Activated naive CD8-positive, alpha-beta T cell treated with anti-CD3 and anti-CD28 coated beads, Interleukin-2, amount 50 U/mL, for 16 hours (primary cell): Measurements from ENCODE around the gene PLAC8L1.

Experiments used
- DNase-seq: peaks from one replicate; pipeline ENCODE4 v3.0.0-alpha.2; 2020; ENCODE audit warnings: low read depth, low spot score

PLAC8L1 gene

GRCh38 chr5:146042628-146043279 is 62.6 kb downstream of the PLAC8L1 start:
- no peak for DNase-seq

DNA sequence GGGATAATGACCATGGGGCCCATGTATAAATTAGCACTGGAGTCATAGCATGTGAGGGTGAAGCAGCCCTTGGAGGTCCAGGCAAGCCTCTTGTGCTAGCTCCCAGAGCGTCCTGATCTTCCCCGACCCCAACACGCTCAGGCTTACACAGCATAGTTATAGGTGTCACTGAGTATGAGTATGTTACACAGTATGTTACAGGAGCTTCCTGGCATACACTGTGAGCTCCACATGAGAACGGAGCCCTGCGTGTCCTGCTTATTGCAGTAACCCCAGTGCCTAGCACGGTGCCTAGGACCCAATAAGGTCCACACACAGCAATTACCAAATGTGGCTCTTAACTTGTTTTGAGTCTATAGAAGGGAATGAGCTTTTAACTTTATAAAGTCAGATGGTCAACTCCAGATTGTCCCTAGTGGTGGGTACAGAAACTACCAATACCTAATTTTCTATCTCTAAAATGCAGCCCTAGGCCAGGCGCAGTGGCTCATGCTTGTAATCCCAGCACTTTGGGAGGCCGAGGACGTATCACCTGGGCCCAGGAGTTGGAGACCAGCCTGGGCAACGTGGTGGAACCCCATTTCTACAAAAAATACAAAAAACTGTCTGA is 64.1 kb downstream of the PLAC8L1 start:
- no peak for DNase-seq

- no peak for DNase-seq
Observed at GRCh38 chr5:146040527-146040926, 64.8 kb downstream of the PLAC8L1 start.

GRCh38 chr5:146039420-146039819 is 66.0 kb downstream of the PLAC8L1 start:
- no peak for DNase-seq

DNA sequence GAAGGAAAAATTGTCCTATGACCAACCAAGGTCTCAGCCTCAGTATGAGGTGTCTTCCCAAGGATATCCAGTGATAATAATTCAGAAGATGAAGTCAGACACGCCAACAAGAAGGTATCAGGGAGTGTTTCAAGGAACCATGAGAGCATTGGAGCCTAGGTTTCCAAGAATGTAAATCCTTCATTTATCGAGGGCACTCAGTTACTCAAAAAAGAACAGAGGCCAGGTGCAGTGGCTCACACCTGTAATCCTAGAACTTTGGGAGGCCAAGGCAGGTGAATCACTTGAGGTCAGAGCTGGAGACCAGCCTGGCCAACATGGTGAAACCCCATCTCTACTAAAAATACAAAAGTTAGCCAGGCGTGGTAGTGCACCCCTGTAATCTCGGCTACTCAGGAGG is 70.8 kb downstream of the PLAC8L1 start:
- no peak for DNase-seq
